OCI-M2 (cell line): ENCODE measurements around the gene DDX49.
"Not testable (repeated sequence)": the region's sequence is repeated elsewhere in the genome, so short reads cannot be mapped to it uniquely, and the experiment has no call there.

Source experiments
- DNase-seq: peaks from one replicate; lab custom pipeline; 2025; ENCODE audit not compliant: unreplicated experiment; lab: John Stamatoyannopoulos, UW

DDX49 gene

DNA sequence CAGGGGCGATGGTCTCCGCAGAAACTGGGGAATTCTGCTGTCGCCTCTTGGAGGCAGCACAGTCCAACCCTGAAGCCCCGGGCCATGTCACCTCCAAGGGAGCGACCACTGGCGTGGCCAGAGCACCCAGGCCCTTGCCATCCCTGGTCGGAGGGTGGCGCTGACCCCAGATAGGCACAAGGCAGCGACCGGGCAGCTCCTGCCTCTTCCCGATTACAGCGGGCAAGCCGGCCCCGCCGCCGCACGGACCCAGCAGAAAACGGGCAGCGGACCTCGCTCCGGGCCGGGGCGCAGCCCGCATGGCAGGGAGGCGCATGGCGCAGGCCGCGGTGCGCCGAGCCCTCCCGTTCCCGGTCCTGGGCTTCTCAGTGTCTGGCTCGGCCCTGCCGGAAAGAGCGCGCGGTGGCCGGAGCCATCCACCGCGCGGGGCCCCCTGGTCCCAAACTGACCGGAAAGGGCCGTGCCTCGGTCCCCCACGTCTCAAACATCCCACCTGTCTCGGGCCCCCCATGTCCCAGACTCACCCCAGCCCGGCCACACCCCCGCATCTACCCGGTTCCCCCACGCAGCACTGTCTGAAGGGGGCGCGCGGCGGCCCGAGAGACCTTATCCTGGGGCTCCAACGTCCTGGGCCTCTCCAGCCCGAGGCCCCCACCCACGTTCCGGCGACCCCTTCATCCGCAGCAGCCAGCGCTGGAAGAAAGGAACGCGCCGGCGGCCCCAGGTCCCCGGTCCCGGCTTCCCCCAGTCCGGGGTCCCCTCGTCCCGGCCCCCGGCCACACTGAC lies 24.3 kb upstream of the DDX49 start:
- peak; percentile 65 for DNase-seq

DNA sequence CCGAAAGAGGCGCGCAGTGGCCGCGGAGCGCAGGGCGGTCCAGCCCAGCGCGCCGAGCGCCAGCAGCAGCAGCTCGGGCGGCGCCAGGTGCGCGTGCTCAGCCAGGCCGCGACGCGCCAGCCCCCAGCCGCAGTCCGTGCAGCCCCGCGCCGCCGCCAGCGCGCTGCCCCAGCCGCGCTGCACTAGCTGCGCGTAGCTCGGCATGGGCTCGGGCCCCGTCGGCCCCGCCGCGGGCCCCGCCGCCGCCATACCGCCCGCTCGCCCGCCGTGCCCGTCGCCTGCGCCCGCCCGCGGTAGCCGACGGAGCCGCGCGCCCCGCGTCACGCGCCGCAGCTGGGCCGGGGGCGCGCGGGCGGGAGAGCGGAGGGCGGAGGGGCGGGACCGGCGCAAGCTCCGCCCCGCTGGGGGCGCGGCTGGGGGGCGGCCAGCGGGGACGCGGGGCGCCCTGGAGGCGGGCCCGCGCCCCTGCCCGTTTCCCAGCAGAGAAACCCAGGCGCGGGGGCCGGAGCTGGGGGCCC lies 23.6 kb upstream of the DDX49 start, which contains the start of gene CERS1:
TSS of gene CERS1 (minus strand) at position 335 of the 518 bp plus-strand sequence. CDS start at position 249, 86 bp downstream.
- no peak for DNase-seq

DNA sequence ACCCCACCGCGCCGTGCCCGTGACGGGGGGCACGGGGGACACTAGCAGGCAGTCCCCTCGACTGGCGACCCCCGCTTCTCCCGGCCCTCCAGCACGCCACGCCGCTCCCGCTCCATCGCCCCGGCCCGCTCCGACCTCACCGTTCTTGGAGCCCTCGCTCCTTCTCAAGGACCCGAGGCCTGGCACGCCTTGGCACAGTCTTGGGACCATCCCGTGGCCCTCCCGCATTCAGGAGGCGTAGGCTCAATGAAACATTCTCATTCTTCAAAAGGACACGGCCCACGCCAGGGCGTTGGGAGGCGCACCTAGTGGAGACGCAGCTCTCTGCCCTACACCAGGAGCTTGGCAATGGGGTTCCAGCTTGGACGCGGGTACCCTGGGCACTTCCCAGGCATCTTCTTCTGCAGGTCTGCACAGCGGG lies 23.1 kb upstream of the DDX49 start:
- no peak for DNase-seq

DNA sequence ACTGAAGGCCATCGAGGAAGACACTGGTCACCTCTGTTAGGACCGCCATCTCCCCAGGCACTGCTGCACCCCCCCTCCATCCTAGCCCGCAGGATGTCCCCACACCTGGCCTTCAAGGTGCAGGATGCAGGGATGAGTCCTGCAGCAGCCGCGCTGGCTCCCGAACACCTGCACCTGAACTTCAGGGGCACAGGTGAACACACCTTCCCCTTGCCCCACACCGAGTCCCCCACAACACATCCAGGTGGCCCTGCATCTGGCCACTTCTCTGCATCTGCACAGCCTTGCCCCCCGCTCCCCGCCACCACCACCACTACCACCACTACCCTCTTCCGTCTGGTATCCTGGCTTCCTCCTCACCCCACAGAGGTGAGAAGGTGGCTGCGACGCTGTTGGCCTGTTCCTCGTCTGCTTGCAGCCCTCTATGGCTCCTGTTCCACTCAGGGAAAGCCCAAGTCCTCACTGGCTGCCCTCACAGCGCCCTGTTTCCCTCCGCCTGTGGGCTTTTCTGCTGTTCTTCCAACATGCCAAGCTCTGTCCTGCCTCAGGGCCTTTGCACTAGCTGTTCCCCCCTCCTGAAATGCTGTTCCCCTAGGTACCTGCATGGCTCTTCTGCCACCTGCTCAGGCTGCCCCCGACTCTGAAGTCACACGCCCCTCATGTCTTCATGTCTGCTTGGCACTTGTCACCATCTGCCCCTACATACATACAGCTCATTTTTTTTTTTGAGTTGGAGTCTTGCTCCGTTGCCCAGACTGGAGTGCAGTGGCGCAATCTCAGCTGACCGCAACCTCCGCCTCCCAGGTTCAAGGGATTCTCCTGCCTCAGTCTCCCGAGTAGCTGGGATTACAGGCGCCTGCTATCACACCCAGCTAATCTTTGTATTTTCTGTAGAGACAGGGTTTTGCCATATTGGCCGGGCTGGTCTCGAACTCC lies 22.2 kb upstream of the DDX49 start:
- no peak for DNase-seq

DNA sequence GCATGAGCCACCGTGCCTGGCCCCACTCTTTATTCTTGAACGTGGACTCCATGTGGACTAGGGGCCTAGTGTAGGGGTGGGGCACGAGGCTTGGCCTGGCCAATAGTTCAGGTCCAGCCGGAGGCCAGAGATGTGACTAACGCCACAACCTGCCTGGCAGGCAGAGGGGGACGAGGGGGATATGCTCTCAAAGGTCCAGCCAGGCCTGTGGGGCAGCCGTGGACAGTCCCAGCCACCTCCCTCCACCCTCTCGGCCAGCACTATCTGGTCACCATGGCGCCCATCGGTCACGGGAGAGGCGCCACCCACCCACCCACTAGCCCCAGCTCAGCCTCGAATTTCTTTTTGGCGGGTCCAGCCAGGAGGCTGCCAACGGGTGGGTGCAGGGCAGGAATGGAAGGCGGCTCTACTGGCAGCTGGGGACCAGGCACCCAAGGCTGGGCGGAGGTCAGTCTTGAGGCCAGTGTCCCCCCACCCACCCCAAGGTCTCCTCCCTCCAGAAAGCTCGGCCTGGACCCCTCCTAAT lies 21.4 kb upstream of the DDX49 start:
- no peak for DNase-seq

DNA sequence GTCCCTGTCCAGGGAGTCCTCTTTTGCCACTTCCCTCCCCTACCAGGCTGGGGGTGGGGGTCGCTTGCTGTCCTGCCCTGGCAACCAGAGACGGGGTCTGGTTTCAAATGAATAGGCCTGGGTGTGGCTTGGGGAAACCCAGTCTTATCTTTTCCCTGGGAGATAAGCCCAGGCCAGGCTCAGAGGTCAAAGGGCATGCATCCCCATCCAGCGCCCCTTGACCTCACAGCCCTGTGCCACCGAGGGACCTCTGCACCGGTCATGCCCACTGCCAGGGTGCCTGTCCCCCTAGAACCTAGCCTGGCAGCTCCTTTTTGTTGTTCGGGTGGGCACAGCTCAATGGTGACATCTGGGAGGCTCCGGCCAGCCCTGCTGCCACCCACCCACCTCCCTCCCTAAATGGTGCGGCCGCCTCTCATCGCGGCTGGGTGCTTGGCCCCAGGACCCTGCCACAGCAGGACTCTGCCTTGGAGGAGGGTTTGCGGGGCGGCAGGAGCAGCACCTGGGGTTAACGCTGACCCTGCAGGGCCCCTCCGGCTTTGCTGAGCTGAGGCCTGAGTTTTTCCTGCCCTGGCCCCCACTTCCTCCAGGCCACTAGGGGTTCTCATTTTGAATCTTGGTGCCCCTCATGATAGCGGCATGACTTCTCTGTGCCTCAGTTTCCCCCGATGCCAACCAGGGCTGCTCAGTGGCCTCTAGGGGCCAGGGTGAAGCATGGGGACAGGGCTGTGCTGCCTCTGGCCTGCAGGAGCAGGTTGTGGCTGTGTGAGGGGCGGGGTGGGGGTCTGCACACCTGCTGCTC lies 20.7 kb upstream of the DDX49 start:
- no peak for DNase-seq

DNA sequence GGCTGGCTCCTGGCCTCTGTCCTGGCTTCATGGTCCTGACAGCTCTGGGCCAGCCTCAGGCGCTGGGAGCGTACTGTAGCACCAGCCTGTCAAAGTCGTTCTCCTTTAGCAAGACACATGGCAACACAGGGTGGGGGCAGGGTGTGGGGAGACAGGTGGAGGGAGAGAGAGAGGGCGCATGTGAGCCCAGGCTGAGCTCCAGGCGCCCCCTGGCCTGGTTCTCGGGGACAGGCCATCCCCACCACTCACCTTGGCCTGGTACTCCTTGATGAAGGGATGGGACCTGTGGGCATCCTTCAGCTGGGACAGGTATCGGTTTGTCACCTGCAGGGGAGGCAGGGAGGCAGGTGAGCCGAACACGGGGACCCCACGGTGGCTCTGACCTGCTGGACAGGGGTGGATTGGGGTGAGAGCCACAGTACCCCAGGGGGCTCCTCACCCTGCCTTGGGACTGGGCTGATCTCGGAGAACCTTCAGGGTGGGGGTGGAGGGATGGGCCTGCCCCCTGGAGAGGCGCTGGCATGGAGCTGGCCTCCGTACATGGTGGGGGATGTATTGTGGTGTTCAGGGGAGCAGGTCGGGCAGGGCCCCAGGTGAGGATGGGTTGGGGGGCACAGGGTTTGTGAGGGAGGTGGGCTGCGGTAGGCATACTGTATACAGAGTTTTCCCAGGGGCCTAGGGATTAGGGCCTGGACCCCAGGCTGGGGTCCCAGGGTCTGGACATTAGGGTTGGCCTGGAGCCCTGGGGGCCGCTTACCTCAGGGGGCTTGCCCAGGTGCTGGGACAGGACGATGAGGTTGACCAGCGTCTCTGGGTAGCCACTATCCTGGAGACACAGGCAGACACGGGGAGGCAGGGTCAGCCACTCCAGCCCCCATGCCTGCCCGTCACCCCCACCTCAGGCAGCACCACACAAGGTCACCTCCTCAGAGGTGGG lies 19.6 kb upstream of the DDX49 start:
- no peak for DNase-seq

DNA sequence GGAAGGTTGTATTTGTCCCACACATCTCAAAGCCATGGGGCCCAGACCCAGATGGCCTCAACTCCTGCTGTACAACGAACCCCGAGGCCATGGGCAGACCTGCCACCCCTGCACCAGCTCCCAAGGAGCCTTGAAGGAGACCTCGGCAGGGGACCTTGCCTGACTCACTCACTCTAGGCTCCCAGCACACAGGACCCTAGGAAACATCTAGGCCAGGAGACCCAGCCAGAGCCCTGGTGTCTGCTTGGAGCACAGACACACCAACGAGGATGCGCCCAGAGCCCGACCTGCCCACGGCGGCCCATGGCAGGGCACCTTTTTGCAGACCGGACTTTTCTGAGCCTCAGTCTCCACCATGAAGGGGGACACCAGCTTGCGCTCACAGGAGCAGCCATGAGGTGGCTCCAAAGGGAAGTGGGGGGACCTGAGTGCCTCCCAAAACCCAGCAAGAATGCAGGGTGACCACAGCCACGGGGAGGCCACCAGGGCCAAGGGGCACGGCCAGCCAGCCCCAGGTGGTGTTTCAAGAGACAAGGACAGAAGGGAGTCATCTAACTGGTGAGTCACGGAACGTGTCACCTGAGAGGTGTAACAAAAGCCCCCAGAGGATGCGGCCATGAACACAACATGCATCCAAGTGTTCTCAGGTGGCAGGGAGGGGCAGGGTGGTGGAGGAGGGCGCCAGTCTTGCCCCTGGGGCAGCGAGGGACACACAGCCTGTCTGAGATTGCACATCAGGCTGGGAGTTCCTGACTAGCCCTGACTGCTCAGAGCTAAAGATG lies 18.6 kb upstream of the DDX49 start:
- DNase-seq, result no peak

DNA sequence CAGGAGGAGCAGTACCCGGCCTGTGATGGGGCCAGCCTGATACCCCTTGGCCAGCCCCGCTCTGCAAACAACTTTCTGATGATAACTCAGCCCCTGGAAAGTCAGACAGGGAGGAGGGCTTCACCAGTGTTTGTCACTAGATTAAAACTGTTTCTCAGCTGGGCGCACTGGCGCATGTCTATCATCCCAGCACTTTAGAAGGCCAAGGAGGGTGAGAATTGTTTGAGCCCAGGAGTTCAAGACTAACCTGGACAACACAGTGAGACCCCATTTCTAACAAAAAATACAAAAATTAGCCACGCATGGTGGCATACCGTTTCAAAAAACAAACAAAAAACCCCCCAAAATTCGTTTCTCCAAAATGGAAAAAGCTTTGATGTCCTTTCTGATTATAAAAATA lies 18.0 kb upstream of the DDX49 start:
- DNase-seq, result no peak

DNA sequence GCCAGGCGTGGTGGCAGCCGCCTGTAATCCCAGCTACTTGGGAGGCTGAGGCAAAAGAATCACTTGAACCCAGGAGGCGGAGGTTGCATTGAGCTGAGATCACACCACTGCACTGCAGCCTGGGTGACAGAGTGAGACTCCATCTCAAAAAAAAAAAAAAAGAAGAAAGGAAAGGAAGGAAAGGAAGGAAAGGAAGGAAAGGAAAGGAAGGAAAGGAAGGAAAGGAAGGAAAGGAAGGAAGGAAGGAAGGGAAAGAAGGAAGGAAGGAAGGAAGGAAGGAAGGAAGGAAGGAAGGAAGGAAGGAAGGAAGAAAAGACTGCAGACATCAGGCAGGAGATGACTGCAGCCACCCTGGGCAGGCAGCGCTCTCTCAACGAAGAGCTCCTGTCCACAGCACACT lies 17.0 kb upstream of the DDX49 start:
- not testable (repeated sequence) for DNase-seq

DNA sequence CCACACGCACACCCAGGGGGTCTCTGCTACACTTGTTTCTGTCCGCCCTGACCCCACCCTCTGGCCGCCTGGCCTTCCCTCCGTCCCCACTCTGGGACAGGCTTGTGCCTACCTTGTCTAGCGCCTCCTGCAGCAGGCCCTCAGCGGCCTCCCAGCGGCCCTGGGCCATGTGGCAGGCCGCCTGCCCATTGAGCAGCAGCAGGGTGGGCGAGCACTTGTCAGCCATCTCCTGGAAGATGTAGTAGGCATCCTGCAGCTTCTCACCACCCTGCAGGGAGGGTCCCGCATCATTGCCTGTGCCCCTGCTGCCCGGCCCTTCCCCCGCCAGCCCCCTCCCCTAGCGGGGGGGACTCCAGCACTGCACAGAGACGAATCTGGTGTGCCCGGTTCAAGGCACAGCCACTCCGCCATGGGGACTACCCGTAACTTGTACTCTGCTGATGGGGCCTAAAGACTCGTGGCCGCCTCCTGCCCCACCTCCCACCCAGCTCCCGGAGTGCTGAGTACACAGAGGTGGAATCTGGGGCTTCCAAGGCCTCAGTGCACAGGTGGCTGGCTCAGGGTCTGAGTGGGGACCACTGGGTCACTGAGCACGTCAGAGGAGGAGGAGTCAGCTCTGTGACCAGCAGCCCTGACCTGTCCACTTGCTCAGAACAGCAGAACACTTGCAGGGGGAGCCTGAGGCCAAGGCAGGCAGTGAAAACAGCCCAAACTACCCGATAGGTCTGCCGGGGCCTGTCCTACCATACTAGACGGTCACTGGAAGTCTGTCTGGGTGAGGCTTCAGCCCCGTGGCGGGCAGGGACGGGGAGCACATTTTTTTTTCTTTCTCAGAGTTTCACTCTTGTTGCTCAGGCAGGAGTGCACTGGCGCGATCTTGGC lies 16.1 kb upstream of the DDX49 start:
- DNase-seq, result no peak

DNA sequence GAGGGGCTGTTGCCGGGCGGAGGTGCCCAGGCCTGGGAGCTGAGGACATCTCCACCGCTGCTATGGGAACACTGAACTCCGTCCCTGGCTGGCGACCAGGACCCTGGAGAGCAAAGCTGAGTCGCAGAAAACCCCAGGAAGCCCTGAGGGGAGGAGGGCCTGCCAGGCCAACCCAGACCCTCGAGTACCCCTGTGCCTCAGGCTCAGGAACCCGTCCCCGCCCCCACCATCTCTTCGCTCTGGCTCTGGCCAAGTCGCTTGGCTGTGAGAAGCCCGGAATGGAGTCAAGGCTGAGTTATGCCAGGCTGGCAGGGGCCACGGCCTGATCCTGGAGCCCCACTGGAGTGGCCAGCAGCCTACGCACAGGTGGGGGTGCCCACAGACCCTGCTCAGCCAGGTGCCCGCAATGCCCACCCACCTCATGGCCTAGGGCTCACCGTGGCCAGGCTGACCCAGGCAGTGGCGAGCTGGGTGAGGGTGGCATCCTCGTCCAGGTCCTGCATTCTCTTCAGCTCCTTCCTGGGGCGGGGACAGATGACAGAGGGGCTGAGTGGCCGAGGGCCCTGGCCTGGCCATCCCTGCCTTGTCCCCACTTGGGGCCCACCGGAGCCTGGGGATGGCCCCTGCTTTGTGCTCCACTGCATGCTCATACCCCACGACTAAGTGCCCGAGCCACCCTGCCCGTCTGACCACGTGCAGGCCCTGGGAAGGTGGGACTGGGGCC lies 15.0 kb upstream of the DDX49 start:
- no peak for DNase-seq

DNA sequence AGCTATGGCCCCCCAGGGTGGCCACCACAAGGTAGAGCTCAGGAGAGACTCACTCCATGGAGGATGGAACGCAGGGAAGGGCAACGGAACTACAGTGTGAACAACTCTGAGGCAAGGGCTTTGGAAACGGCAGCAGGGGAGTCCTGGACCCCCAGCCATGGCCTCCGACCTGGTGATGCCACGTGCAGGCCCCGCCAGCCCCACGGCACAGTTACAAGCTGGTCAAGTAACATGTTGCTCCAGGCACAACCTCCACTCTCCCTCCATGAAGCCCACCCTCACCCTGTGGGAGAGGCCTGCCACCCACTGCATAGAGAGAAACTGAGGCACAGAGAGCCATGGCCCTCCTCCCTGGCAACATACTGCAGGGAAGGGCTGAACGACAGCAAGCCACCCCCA lies 14.5 kb upstream of the DDX49 start:
- no peak for DNase-seq

DNA sequence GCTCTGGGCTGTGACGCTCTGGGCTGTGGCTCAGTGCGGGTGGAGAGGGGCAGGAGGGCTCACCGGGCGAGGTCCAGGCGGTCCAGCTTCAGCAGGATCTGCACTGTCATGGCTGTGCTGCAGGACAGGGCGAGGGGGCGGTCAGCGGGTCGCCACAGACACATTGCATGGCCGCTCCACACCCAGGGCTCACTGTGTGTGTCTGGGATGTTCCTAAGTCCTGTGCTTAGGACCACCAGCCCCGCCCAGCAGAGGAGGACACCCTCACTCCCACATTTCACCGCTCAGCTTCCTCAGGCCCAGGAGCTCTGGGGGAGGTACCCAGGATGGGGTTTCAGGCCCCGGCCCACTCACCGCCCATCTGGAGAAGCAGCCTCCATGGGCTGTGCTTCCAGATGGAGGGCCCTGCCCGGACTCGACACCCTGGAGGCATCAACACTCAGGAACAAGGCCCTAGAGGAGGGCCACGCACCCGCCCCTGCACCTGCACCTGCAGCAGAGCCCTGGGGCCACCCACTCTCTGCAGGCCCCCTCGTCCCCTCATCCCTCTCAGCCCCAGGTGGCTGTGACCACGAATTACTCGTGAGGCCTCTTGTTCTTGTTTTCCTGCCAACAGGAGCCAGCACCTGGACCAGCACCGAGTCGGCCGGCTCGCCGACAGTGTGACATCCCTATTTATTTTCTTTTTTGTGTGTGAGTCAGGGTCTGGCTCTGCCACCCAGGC lies 13.8 kb upstream of the DDX49 start:
- no peak for DNase-seq

DNA sequence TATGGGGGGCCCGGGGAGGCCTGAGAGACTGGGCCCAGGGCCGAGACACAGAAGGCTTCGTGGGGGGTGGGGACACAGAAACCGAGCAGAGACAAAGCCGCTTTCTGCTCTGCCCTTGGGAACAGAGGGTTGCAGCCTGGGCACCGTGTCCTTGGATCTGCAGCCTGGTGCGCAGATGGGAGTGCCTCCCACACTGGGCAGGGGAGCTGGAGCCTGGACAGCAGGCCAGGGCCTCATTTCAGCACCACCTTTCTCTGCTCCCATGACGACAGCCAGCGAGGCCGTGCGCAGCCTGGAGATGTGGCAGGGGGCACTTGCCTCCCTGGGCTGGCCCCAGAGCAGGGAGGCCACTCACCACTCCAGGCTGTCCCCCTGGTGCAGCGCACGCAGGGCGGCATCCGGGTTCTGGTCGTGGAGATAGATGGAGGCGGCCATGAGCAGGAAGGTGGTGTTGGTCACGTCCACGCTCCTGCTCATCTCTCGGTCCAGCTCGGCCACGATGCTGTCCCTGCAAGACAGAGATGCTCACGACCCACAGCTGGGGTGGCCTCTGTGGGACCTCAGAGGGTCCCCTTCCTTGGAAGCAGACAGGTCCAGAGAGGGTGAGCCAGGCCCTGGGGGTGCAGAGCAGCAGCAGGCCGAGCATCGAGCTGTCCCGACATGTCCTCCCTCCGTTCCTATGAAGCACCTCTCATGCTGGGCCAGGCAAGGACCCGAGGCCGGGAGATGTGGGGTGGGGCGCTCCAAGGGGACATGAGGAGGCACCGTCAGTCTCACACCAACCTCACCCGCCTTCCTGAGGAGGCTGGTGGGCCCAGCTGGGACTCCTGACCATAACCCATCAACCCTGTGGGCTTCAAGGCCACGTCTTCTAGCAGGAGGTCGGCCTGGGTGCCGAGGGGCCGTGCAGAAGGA lies 12.7 kb upstream of the DDX49 start:
- no peak for DNase-seq
